ENCODE results near the gene ATP9B.

DNA sequence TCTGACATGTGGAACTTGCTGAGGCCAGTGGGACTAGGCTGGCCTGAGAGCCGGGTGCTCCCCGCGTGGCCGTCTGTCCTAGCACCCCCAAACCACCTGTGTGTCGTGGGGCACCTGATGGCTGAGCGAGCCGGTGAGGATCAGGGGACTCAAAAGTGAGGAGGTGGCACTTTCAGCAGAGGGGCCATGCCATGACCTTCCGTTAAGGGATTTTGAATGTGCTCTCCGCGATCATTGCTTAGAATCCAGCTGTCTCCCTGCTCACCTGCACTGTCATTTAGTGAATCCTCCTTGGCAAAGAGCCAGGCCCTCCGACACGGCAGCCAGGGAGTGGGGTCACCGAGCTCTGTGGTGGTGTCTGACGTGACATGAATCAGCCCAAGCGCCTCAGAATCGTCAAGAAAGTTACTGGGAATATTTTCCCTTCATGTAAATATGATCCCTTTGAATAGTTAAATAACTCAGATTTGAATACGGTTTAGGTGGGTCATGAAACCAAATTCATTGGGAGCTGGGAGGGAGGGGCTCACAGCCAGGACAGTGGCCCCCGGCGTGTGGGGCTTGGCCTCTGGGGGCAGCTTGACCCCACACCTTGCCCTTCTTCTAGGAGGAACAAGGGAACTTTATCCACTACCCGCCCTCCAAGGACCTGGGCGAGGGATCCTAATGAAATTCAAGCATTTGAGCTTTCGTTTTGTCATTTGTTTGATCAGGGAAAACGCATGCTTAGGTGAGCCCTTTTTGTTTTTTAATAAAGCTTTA lies 336.0 kb downstream of the ATP9B start:
- TF ChIP-seq, protein P1, sequence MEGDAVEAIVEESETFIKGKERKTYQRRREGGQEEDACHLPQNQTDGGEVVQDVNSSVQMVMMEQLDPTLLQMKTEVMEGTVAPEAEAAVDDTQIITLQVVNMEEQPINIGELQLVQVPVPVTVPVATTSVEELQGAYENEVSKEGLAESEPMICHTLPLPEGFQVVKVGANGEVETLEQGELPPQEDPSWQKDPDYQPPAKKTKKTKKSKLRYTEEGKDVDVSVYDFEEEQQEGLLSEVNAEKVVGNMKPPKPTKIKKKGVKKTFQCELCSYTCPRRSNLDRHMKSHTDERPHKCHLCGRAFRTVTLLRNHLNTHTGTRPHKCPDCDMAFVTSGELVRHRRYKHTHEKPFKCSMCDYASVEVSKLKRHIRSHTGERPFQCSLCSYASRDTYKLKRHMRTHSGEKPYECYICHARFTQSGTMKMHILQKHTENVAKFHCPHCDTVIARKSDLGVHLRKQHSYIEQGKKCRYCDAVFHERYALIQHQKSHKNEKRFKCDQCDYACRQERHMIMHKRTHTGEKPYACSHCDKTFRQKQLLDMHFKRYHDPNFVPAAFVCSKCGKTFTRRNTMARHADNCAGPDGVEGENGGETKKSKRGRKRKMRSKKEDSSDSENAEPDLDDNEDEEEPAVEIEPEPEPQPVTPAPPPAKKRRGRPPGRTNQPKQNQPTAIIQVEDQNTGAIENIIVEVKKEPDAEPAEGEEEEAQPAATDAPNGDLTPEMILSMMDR (IDR thresholded peaks at IDR 0.05): no peak
- no peak for TF ChIP-seq POLR2A (IDR thresholded peaks at IDR 0.05; ENCODE audit: low read depth)
- no peak for TF ChIP-seq EP300 (IDR thresholded peaks at IDR 0.05)
- TF ChIP-seq POLR2AphosphoS5 (IDR thresholded peaks at IDR 0.05): no peak
